HPDE6-E6E7 (cell line): Measurements from ENCODE around the gene LMBRD1.
"Not testable (repeated sequence)": the region's sequence is repeated elsewhere in the genome, so short reads cannot be mapped to it uniquely, and the experiment has no call there.

ENCODE experiments used
- DNase-seq: peaks from one replicate; pipeline ENCODE4 v3.0.0; 2011; ENCODE audit warnings: missing footprints; ENCODE audit errors: extremely low spot score

Gene LMBRD1

DNA sequence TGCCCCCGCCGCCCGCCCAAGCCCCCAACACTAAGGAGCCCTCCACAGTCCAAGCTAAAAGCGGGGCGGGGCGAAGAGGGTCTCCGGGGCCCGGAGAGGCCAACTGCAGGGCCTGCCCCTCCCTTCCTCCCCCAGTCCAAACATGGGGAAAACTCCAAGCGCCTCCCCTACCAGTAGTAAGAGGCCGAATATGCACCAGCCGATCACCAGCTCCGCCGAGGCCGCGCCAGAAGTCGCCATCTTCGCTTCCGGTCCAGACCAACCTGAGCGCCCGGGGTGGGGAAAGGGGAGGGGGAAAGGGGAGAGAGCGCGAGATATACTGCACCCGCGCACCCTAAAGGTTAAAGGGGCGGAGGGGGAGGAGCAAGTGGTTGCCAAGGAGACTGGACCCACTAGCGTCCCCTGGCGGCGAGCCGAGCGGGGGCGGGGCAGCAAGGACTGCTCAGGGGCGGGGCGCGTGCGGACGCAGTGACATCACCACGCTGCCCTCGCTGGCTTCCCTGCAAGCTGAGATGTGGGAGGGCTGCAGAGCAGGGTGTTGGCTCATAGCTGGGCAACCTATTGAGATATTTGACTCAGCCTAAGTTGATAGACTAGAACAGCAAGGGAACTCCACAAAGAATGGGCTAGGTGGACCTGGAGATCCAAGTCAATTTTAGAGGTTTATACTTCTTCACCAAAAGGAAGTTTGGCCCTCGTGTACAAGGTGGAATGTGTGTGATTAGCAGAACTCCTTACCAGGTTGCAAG, at the start of gene LMBRD1:
Gene LMBRD1, minus strand, starts transcription at position 369 of the 749 bp plus-strand sequence. Its CDS starts 129 bp downstream, at position 240.
- DNase-seq, result peak; percentile 93

DNA sequence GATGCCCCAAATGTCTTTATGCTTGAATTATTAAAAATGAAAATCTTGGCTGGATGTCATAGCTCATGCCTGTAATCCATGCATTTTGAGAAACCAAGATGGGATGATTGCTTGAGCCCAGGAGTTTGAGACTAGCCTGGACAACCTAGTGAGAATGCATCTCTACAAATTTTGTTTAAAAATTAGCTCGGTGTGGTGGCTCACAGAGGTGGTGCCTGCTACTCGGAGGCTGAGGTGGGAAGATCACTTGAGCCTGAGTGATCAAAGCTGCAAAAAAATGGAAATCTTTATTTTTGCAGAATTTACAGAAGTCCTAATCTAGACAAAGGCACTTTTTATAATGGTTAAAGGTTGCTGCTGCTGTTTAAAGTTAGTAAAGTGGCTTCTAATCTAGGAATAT, 49.5 kb upstream of the LMBRD1 start:
- DNase-seq, result no peak

DNA sequence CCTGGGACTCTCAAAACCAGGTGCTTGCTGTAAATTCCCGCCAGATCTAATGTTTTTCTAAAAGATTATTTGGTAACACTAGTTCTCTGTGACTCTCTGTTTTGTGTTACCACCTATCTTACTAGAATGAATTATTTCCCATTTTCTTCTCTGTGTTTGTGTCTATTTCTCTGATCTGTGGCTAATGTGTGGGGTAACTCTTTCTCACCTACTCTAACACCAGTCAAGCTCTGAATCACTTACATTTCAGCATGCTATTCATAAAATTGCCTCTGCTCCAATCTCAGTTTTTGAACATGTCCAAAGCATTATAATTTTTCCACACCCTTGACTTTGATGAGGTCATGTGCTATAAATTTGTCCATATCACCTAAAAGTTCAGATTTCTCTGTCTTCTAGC, 46.4 kb upstream of the LMBRD1 start:
- DNase-seq, result no peak

DNA sequence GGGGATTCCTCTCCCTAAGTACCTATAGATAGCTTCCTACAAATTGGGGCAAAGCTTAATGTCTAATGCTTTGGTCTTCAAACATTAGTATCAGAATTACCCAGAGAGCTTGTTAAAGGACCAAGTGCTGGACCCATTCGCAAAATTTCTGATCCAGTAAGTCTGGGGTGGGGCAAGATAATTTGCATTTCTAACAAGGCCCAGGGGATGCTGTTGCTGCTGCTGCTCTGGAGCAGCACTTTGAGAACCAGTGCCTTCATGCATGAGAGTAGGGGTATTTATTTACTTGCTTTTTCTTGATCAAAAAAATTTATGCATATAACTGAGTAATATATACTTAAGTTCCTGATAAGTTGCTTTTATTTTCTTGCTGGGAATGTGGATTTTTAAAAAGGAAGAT, 45.1 kb upstream of the LMBRD1 start:
- DNase-seq, result no peak

DNA sequence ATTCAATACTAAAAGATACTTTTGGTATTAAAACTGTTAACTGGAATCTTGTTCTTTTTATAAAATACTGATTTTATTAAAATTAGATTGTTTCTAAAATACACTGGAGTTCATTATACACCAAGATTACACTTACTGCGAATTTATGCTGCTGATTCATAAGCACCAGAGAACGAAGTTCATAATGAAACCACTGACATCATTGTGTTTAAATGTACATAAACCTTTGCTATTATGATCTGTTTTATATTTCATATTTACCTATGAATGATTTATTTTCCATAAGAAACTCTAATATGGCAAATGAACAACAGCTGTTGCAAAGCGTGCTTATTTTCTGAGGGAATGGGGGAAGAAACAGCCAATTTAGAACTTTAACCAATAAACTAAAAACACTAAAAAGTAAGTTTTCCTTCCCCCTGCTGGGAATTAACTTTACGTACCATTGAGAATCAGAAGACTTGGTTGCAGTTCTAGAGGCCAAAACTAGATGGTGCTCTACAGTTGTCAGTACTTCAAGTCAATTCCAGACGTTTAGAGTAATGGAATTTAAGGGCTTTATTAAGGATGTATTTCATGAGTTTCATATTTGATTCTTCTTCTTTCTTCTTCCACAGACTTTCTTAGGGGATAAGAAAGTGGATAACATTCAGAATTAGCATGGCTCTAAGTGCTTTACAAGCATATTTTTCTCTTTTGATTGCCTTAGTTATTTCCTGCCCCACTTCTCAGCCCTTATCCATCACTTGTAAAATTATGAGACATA, 38.8 kb upstream of the LMBRD1 start:
- peak; percentile 33 for DNase-seq

DNA sequence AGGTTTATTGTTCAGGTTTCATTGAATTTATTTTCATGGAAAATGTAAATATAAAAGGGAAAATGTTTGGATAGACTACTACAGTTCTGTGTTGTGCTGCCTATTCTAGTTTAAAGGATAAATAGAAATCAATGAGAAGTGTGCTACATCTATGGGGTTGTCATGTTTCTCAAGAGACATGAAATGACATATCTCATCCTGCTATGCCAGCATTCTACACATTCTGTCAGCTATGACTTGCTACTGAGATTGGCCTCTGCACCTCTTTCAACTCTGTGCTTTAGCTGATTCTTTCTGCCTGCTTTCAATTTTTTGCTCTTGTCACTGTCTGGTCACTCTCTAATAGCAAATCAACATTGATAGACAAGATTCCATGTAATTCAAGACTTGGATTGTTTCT, 35.7 kb upstream of the LMBRD1 start:
- no peak for DNase-seq

DNA sequence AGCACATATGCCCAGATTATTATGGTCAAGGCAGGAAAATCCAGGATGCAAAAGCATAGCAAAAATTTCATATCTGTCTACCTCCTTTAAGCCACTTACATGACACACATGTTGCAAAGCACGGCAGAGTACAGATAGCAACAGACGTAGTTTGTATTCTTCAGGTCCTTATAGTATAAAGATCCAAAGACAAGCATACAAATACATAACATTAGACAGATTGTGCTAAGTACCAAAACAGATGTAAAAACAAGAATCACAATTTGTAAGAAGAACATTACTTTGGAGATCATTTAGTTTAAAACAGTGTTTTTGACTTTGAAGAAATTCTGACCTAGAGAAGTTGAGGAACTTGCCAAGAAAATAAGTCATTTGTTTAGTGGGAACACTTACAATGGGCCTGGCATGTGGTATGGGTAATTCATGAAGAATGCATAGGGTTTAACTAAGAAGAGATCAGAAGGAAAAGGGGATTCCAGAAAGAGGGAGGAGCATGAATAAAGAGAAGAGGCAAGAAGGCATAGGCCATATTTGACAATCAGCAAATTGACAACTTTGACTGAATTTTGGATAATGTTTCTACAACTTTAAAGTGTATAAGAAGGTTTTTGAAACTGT, 30.6 kb upstream of the LMBRD1 start:
- DNase-seq, result no peak

DNA sequence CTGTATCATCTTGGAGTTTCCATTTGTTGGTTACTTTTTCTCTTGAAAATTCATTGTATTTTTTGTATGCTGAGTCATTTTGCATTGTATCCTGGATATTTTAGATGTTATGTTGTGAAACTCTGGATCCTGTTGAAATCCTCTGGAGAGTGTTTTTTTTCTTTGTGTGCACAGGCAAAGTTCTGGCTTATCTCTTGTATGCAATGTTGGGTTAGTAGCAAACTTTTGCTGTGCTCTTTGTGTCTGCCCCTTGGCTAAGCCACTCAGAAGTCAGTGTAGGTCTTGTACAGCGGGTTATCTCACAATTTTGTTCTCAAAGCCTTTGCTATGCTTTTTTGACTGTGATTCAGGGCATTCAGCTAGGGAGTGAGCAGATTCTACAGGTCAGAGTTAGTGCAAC, 29.1 kb upstream of the LMBRD1 start:
- DNase-seq, result no peak

DNA sequence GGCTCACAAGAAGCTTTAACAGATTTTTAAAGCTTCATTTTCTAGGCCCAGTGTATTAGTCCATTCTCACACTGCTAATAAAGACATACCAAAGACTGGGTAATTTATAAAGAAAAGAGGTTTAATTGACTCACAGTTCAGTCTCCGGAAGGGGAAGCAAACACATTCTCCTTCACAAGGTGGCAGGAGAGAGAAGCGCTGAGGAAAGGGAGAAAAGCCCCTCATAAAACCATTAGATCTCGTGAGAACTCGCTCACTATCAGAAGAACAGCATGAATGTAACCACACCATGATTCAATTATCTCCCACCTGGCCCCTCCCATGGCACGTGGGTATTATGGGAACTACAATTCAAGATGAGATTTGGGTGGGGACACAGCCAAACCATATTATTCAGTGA, 27.5 kb upstream of the LMBRD1 start:
- not testable (repeated sequence) for DNase-seq

DNA sequence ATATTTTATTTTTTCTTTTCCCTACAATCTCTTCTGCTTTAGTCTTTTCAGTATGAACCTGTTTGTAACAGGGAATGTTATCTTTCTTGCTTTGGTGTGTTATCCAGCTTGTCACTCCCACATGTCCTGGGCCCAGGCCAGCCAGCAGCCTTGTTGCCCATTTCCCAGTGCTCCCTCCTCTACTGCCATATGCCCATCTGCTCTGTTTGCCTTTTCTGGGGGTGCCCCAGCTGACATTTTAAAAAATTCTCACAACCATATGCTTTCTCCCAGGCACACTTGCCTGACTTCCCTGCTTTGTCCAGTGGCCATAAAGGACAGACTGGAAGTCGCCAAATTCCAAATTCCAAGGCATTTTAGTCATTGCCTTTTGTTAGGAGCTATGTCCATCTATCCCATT, 23.6 kb upstream of the LMBRD1 start:
- no peak for DNase-seq

DNA sequence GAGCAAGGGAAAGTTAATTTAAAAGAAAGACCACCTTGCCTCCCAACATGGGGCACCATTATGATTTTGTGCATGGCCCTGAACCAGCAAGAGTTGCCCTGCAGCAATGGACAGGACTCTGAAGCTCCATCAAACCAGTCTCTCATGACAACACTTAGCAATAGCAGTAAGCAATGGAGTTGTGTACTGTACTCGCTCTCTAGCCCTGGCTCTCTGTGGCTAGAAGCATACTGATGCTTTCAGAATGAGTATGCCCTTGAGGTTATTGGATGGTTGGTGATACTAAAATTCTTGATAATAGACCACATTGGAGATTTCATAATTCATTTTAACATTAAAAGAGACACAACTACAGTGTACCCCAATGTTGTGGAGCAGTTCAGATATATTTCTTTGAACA, 23.2 kb upstream of the LMBRD1 start:
- DNase-seq, result no peak

DNA sequence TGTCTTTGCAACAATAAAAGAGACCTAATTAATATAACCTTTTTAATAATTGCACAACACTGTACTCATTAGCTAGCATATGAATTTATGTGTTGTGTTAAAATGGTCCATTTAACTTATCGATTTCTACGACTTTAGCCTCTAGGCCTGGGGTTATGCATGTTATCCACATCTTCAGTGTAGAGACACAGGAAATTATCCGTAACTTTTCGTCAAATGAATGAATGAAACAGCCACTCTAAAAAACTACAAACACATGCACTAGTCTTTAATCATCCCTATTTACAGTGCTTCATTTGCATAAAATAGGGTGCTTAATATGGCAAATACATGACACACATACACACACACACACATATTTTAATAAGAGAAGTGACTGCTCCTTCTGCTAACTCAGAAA, 22.3 kb upstream of the LMBRD1 start:
- no peak for DNase-seq

DNA sequence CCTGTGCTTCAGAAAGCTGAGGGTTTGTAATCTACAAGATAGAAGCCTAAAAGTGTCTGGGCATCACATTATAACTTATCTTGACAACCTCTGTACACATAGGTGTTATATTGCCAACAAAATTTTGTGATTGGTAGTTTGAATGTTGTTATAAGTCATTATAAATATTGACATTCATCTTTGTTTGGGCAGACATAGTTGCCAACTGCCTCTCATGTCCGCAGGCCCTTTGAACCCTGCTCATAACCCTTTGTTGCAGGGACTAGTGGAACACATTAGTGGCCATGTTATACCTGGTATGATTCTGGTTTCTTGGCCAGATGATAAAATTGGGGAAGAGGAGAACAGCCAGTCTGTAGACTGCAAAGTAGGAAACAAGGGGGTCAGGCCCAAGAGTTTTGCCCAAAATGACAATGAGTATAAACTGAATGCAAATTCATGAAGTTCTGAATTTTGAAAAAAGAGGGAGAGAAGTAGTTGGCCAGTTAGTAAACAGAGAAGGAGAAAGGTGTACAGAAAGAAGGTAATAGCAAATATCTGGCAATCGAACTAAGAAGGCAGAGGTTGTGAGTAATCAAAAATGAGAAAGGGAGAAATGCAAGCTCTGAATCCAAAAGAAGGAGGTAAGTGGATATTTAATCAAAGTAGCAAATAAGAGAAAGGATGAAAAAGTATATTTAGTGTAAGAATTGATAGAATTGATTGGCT, 21.6 kb upstream of the LMBRD1 start:
- no peak for DNase-seq

DNA sequence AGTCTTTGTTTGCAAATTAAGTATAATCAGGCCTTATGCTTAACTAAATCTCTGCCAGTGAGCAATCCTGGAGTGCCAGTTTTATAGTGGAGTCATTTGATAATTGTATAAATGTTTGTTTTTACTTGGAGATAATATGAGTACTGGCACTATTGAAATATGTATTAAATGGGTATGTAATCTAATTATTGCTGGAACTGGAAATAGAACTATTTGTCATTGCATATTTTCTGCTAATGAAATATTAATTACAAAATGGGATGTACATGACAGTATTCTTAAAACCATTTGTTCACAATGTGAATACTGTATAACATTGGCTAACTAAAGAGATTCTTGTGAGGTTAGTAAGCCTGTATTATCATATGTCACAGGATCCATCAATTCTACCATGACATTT, 20.5 kb upstream of the LMBRD1 start:
- no peak for DNase-seq

DNA sequence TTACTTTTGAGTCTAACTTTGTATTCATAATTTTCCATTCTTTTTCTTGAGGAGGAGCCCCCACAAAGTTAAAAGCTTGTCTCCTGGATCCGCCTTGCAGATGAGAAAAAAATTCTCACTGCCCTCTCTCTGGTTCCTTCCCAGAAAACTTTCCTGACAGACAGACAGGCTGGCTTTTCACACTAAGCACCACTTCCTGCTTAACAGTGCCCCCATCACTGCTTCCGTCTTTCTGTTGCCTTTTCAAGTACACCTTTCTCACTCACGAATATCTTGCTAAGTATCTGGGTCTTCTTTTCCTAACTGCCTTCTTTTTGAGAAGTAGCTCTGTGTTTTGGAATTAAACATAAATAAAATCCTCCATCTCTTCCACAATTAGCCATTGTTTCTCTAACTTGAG, 19.8 kb upstream of the LMBRD1 start:
- no peak for DNase-seq

DNA sequence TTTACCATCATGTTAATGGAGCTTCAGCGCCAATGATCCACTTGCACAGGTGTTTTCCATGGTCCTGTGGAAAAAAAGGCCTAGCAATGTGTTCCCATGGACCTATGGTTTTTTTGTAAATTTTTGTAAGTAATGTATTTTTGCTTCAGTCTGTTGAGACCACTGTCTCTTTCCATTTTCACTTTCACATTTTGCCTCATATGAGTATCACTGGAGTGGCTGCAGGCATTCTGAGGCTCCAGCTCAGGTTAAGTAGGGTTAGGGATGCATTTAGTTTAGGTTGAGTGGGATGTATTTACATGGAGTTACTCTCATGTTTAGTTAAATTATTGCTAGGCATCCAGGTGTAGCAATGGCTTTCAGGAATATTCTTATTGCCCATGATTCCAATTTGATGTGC, 19.2 kb upstream of the LMBRD1 start:
- DNase-seq, result no peak

DNA sequence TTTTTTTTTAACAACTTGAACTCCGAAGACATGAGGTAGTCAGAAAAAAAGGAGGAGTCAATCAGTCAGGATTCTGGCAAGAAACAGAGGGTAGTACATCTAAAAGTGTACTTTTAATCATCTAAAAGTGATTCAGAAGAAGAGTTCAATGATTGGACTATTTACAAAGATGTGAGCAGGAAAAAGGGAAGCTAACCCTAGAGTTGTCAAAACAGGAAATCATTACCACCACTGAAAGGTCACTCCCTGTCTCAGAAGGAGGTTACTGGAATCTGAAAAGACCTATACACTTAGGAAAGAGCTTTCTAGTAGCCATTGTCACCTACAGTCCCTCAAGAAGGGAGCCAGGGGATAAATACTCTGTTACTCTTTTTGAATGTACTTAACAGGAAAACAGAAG, 16.7 kb upstream of the LMBRD1 start:
- DNase-seq, result no peak

DNA sequence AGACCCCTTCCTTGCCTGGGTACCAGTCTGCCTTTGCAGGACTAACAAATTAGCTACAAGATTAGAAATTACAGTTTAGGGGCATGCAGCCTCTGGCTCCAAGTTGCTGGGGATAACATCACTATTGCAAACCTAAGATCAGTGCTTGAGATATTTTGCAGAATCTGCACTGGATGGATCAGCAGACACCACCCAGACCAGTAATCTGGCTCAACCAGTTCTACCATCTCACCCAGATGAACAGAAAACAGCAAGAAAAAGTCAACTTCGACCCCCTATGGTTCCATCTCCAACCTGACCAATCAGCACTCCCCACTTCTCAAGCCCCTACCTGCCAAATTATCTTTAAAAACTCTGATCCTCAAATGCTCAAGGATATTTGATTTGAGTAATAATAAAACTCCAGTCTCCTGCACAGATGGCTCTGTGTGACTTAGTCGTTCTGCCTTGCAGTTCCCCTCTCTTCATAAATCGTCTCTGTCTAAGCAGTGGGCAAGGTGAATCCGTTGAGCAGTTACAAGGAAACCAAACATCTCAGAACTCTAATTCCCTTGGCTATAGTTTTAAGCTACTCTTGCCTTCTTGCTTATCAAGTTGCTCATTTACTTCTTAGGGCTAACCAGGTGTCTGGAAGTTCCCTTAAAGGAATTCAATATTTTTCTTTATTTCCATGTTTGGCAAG, 16.1 kb upstream of the LMBRD1 start:
- no peak for DNase-seq

DNA sequence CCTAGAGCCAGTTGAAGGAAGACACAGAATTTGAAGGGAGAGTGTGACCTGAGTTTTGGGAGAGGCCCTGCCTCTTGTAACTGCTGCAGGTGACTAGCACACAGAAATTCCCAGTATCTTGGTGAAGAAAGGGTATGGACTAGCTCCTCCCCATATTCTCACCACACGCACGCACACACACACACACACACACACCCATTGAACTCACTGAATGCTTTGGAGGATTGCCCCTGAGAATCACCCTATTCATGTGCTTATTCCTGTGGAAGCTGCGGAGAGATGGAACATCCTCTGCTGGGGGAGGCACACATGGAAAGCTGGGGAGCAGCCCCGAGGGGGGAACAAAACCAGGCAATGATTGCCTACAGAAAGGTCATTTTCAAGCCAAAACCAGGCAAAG, 6.2 kb upstream of the LMBRD1 start:
- DNase-seq, result no peak

DNA sequence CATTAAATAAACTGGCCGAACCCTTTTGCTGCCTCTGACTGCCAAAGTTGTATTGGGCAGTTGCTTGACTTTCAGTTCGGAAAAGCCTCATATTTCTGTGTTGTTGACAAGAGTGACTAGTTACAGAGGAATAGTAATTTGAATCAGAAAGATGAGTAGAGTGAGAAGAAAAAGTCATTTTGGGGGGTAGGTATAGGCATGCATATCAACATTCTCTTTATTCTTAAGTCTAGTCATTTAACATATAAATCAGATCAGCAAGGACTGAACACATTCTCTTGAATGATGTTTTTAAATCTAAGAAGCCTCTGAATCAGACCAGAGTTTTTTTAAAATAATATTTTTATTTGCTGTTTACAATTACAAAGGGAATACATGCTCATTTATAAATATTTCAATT, 4.9 kb upstream of the LMBRD1 start:
- DNase-seq, result no peak

DNA sequence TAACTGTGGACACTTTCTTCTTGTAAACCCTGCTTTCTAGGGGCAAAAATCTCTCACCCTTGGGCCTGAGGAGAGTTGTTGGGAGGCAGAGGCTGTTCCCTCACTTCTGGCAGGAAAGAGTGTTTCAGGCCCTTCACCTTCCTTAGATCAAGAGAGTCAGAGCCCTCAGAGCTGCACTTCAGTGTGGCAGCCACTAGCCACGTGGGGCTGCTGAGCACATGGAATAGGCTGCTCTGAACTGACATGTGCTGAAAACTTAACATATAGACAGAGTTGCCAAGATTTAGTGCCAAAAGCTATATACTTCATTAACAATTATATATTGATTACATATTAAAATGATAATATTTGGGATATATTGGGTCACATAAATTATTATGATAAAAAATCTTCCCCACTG, 4.4 kb upstream of the LMBRD1 start:
- DNase-seq, result no peak

DNA sequence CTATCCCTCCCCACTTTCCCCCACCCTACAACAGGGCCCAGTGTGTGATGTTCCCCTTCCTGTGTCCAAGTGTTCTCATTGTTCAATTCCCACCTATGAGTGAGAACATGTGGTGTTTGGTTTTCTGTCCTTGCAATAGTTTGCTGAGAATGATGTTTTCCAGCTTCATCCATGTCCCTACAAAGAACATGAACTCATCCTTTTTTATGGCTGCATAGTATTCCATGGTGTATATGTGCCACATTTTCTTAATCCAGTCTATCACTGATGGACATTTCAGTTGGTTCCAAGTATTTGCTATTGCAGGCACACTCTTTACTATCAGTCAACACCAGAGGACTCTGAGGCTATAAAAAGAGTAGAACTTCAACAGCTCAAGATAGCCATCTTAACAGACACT, 2.0 kb upstream of the LMBRD1 start:
- not testable (repeated sequence) for DNase-seq
